Left hindlimb (tissue), 1 donor: ENCODE data around the gene FMO2.
"Not testable (repeated sequence)": the region's sequence is repeated elsewhere in the genome, so short reads cannot be mapped to it uniquely, and the experiment has no call there.

Experiments
- DNase-seq: peaks from one replicate; pipeline ENCODE4 v3.0.0-alpha.2; 2018

The FMO2 gene

GRCh38 chr1:171220081-171220420 is 35.0 kb downstream of the FMO2 start:
- DNase-seq, result no peak

- peak; percentile 89 for DNase-seq
These were observed 35.5 kb downstream of the FMO2 start for GRCh38 chr1:171220581-171221054.

GRCh38 chr1:171221665-171222591 is 36.8 kb downstream of the FMO2 start:
- DNase-seq, result no peak

DNA sequence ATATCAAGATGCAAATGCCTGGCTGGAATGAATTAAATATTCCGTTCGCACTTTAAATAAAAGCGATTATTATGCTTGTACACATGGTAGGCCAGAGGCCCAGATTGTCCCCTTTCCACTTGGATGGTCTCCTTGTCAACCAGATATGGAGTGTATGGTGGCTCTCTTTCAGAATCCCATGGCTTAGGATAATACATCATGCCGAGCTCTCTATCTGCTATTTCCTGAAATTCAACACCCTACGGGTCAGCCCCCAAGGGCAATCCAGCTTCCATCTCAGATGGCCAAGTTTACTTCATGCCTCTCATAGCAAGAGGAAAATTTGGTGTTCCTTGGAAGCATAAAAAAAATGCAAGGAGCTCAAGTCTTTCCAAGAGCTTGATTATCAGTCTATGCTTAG is 37.8 kb downstream of the FMO2 start:
- DNase-seq, result no peak

- DNase-seq, result not testable (repeated sequence)
These were observed 39.2 kb downstream of the FMO2 start for GRCh38 chr1:171224257-171224656.

- peak; percentile 55 for DNase-seq
These were observed 41.8 kb downstream of the FMO2 start for GRCh38 chr1:171226747-171227370.

GRCh38 chr1:171231326-171231725 is 46.2 kb downstream of the FMO2 start:
- no peak for DNase-seq

GRCh38 chr1:171233183-171233582 is 48.1 kb downstream of the FMO2 start:
- no peak for DNase-seq

DNA sequence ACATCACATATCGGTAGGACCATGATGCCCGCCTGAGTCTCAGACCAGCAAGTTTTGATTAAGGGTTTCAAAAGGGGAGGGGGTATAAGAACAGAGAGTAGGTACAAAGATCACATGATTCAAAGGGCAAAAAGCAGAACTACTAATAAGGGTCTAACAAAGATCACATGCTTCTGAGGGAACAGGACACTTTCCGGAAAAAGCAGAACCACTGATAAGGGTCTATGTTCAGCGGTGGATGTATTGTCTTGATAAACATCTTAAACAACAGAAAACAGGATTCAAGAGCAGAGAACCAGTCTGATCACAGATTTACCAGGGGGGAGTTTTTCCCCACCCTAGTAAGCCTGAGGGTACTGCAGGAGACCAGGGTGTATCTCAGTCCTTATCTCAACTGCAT is 51.1 kb downstream of the FMO2 start:
- not testable (repeated sequence) for DNase-seq

DNA sequence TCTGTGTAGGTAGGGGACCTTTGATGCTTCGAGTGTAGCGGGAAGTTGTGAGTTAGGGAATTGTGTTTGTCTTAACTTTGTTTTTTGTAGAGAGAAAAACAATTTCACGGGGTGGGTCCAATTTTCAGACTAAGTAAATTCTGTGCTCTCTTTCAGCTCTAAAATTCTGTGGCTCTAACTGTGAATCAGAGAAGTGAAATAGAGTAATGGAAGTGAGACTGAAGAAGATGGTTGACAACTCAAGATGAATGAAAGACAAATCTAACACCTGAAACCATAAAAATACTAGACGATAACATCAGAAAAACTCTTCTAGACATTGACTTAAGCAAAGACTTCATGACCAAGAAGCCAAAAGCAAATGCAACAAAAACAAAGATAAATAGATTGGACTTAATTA is 58.8 kb downstream of the FMO2 start:
- no peak for DNase-seq

- no peak for DNase-seq
These were observed 60.5 kb downstream of the FMO2 start for GRCh38 chr1:171245458-171246064.

- DNase-seq, result no peak
These were observed 62.4 kb downstream of the FMO2 start for GRCh38 chr1:171247501-171247900.

DNA sequence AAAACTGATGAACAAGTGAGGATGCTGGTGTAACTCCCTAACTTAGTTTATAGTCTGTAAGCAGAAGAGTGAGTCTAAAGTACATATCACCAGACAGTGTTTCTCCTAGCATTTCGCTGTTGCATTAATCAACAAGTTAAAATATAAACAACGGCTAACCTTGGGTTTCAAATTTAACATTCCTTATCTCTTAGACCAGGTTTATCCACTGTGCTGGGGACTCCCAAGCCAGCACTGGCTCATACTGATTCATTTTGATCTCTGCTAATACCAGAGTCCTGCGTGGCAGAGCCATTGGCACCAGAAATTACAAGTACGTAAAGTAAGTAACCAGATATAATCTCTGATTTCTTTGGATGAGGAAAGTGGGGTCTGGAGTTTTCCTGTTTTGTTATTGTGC is 63.2 kb downstream of the FMO2 start, which contains the start of gene FMO1:
FMO1 (plus strand) TSS at position 193 of the 400 bp plus-strand sequence. CDS start 9,594 bp downstream, outside the sequence.
- DNase-seq, result no peak

DNA sequence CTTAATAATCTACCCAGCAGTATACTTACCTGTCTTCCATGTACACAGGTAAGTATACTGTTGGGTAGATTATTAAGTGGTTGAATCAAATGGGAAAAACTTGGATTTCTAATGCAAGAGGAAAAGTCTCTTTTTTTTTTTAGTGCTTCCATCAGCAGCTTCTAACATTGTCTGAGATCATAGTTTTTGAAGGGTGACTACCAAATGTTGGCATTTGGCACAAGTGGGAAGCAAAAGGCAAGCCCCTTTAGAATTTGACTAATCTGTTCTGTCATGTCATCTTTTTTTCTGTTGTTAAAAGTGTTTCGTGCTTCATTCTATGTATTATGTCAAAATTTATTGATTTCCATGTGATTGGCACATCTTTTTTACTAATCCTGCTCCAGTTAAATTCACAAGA is 63.7 kb downstream of the FMO2 start:
- DNase-seq, result no peak

GRCh38 chr1:171250263-171250662 is 65.2 kb downstream of the FMO2 start:
- DNase-seq, result no peak

DNA sequence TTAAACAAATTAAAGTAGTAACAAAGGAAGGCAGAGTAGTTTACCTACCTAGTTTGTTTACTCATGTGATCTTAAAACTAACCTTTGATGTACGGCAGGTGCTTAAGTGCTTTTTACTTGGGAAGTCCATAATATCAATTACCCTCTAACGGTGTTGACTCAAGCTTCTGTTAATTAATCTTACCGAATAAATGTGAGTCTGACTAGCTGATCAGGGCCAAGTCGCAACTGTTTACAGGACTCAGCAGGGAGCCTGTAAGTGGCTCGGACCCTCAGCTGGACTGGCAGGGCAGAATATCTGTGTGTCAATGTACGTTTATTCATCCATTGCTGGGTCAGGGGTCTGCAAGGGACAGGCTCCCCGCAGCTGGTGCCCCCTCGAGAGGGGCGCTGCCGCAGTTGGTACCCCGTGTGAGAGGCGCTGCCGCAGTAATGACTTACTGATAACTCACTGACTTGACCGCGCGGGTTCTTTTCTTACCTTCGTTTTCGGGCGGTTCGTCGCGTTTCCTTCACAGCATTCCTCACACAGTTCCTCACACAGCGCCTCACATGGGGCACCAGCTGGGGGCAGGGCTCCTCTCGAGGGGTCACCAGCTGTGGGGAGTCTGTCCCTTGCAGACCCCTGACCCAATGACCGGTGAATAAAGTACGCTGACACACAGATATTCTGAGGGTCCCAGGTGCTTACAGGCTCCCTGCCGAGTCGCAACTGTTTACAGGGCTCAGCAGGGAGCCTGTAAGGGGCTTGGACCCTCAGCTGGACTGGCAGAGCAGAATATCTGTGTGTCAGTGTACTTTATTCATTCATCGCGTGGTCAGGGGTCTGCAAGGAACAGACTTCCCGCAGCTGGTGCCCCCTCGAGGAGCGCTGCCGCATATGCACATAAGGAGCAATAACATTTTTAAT is 66.2 kb downstream of the FMO2 start:
- DNase-seq, result peak; percentile 58

DNA sequence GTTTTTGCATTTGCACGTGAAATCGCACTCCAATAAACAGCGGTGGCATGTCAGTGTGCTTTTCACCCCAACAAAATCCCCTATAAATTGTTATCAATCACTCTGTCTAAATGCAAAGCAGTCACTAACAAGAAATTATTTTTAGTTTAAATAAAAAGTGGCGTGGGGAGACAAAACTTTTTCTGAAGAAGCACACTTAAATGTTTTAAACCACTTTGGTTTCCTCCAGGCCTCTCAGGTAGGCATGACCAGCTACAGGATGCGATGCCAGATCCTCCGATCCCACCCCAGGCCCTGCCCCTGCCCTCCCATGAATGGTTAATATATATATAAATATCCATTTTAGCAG is 66.8 kb downstream of the FMO2 start:
- DNase-seq, result no peak

DNA sequence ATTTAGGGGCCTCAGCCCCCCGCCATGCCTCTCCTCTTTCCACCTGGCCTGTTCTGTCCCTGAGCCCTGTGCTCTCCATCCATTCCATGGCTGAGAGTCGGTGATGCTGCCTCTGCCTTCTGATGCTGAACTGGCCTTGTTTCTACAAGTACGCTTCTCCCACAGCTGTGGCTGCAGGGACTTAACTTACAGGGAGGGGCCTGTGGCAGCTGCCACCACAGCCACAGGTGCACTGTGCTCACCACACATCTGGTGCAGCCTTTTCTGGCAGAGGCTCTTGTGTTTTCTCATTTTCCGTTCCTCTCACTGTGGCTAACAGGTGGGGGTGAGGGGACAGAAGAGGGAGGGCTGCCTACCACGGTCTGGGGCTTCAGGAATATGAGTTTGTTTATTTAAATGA is 67.4 kb downstream of the FMO2 start:
- DNase-seq, result peak; percentile 54

GRCh38 chr1:171254859-171255258 is 69.8 kb downstream of the FMO2 start:
- no peak for DNase-seq

- DNase-seq, result no peak
These were observed 72.0 kb downstream of the FMO2 start for GRCh38 chr1:171256940-171257606.

GRCh38 chr1:171257607-171258076 is 72.5 kb downstream of the FMO2 start:
- DNase-seq, result peak; percentile 66

DNA sequence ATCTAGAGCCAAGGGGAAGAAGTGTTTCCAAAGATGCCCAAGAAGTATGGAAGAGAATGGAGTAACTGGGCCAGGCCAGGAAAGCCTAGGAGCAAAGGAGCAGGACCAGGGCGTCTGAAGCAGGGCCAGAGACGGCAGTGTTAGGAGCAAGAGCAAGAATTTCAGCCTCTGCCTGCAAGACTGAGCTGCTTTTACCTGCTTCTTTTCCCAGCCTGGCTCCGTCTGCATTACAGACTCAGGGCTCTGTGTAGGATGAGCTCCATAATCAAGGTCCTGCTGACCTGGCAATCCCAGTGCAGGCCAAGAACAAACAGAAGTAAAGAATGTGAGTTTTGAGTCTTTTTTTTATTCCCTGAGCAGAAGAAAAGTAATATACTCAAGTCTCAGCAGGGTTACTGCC is 73.3 kb downstream of the FMO2 start:
- no peak for DNase-seq
